Lower leg skin (tissue), 3 donors: ENCODE data around the gene MLST8.

Source experiments
- POLR2A ChIP-seq, 2 donors: fragments of 450-650 bp; IDR thresholded peaks; one replicate each; pipeline ENCODE4 v1.6.1; 2016 to 2017; ENCODE audit warnings: antibody characterized with exemption in 2 of 2, mild to moderate bottlenecking in 1 of 2, moderate library complexity in 1 of 2
- TF ChIP-seq, protein P1 (sequence below), 3 donors: fragments of 450-650 bp; IDR thresholded peaks; one replicate each; pipeline ENCODE4 v1.5.1; 2016; ENCODE audit warnings: antibody characterized with exemption in 3 of 3, mild to moderate bottlenecking in 3 of 3, moderate library complexity in 2 of 3

- no peak for TF ChIP-seq POLR2A (IDR thresholded peaks at IDR 0.05)
- TF ChIP-seq, protein P1, sequence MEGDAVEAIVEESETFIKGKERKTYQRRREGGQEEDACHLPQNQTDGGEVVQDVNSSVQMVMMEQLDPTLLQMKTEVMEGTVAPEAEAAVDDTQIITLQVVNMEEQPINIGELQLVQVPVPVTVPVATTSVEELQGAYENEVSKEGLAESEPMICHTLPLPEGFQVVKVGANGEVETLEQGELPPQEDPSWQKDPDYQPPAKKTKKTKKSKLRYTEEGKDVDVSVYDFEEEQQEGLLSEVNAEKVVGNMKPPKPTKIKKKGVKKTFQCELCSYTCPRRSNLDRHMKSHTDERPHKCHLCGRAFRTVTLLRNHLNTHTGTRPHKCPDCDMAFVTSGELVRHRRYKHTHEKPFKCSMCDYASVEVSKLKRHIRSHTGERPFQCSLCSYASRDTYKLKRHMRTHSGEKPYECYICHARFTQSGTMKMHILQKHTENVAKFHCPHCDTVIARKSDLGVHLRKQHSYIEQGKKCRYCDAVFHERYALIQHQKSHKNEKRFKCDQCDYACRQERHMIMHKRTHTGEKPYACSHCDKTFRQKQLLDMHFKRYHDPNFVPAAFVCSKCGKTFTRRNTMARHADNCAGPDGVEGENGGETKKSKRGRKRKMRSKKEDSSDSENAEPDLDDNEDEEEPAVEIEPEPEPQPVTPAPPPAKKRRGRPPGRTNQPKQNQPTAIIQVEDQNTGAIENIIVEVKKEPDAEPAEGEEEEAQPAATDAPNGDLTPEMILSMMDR (IDR thresholded peaks at IDR 0.05): no peak
Observed at GRCh38 chr16:2208772-2209171, 3.5 kb downstream of the MLST8 start.
